HEK293 (cell line): ENCODE measurements around the gene TBX5.

Experiments used
- CTCF ChIA-PET: fragments of 350-600 bp; formaldehyde crosslinking; extraction: SDS; loops from one replicate; lab custom pipeline; 2021; ENCODE audit warnings: antibody characterized with exemption; lab: Yijun Ruan, JAX
- POLR2A ChIA-PET: fragments of 300-600 bp; formaldehyde crosslinking; extraction: SDS; loops from one replicate; lab custom pipeline; 2020; ENCODE audit warnings: antibody characterized with exemption, inconsistent platforms; lab: Yijun Ruan, JAX
- H3K27ac ChIP-seq: fragments of 200-500 bp; sonication (Bioruptor generic); 2 replicates; pipeline ENCODE4 v1.5.1; 2014; ENCODE audit warnings: low read depth, low read length, control low read depth, inconsistent platforms; ENCODE audit errors: extremely low read depth
- H3K36me3 ChIP-seq, 2 experiments: fragments of 200-500 bp in 1 of 2; sonication (Bioruptor generic) in 1 of 2; 1 replicate in 1 of 2; 2 replicates in 1 of 2; pipeline ENCODE4 v1.5.1; 2014 to 2017; ENCODE audit warnings: inconsistent platforms in 2 of 2, low read length in 2 of 2; ENCODE audit not compliant: control insufficient read depth in 2 of 2, insufficient read depth in 1 of 2
- H3K4me1 ChIP-seq: fragments of 200-500 bp; sonication (Bioruptor generic); 2 replicates; pipeline ENCODE4 v1.5.1; 2014; ENCODE audit warnings: mild to moderate bottlenecking, low read length, inconsistent platforms; ENCODE audit not compliant: control insufficient read depth, insufficient read depth
- H3K4me3 ChIP-seq: 2 replicates; pipeline ENCODE4 v1.5.1; 2011; ENCODE audit warnings: low read depth, mild to moderate bottlenecking, control low read depth, low read length, moderate library complexity
- H3K9me3 ChIP-seq: fragments of 200-500 bp; sonication (Bioruptor generic); 2 replicates; pipeline ENCODE4 v1.5.1; 2014; ENCODE audit warnings: low read depth, low read length, inconsistent platforms; ENCODE audit not compliant: control insufficient read depth, insufficient read depth
- GLIS1 ChIP-seq: fragments of 450-650 bp; formaldehyde crosslinking; IDR thresholded peaks from 2 replicates; pipeline ENCODE4 v1.5.1; 2016; ENCODE audit warnings: missing biosample characterization, missing genetic modification characterization
- OVOL3 ChIP-seq: fragments of 450-650 bp; formaldehyde crosslinking; IDR thresholded peaks from 2 replicates; pipeline ENCODE4 v1.5.1; 2016; ENCODE audit warnings: missing biosample characterization, missing genetic modification characterization
- SETDB1 ChIP-seq: IDR thresholded peaks from one replicate; pipeline ENCODE4 v1.6.1; 2017; ENCODE audit warnings: mild to moderate bottlenecking, low read length, moderate library complexity, mixed read lengths; ENCODE audit not compliant: insufficient read length
- ZBTB8A ChIP-seq: fragments of 450-650 bp; formaldehyde crosslinking; IDR thresholded peaks from 2 replicates; pipeline ENCODE4 v1.5.1; 2016; ENCODE audit warnings: missing biosample characterization, missing genetic modification characterization
- ZNF121 ChIP-seq: fragments of 450-650 bp; formaldehyde crosslinking; IDR thresholded peaks from 2 replicates; pipeline ENCODE4 v1.5.1; 2016; ENCODE audit warnings: missing biosample characterization, missing genetic modification characterization
- ZNF19 ChIP-seq: fragments of 450-650 bp; formaldehyde crosslinking; IDR thresholded peaks from 2 replicates; pipeline ENCODE4; 2016; ENCODE audit warnings: missing biosample characterization, missing genetic modification characterization, low read depth
- ZNF354C ChIP-seq: fragments of 450-650 bp; formaldehyde crosslinking; IDR thresholded peaks from 2 replicates; pipeline ENCODE4 v1.5.1; 2016; ENCODE audit warnings: missing biosample characterization, missing genetic modification characterization, low read depth, borderline replicate concordance
- ZNF37A ChIP-seq: fragments of 450-650 bp; IDR thresholded peaks from 2 replicates; pipeline ENCODE4 v1.5.1; 2018; ENCODE audit warnings: missing biosample characterization, missing genetic modification characterization
- ZNF391 ChIP-seq: fragments of 450-650 bp; formaldehyde crosslinking; IDR thresholded peaks from 2 replicates; pipeline ENCODE4 v1.5.1; 2016; ENCODE audit warnings: low read depth, missing biosample characterization, missing genetic modification characterization, borderline replicate concordance
- ZNF404 ChIP-seq: fragments of 450-650 bp; formaldehyde crosslinking; IDR thresholded peaks from 2 replicates; pipeline ENCODE4 v1.5.1; 2017; ENCODE audit warnings: missing biosample characterization, missing genetic modification characterization
- ZNF560 ChIP-seq: fragments of 450-650 bp; formaldehyde crosslinking; IDR thresholded peaks from 2 replicates; pipeline ENCODE4 v1.5.1; 2017; ENCODE audit warnings: missing biosample characterization, missing genetic modification characterization, borderline replicate concordance
- ZNF610 ChIP-seq: fragments of 450-650 bp; formaldehyde crosslinking; IDR thresholded peaks from 2 replicates; pipeline ENCODE4 v1.5.1; 2016; ENCODE audit warnings: missing biosample characterization, missing genetic modification characterization, borderline replicate concordance
- ZNF768 ChIP-seq: fragments of 450-650 bp; formaldehyde crosslinking; IDR thresholded peaks from 2 replicates; pipeline ENCODE4 v1.5.1; 2018; ENCODE audit warnings: missing biosample characterization, mild to moderate bottlenecking, missing genetic modification characterization
- ZSCAN30 ChIP-seq: fragments of 450-650 bp; IDR thresholded peaks from 2 replicates; pipeline ENCODE4 v1.5.1; 2018; ENCODE audit warnings: missing biosample characterization, mild to moderate bottlenecking, missing genetic modification characterization, moderate library complexity
- TF ChIP-seq, protein P1 (sequence below): fragments of 450-650 bp; formaldehyde crosslinking; IDR thresholded peaks from 2 replicates; pipeline ENCODE4 v1.5.1; 2016; ENCODE audit warnings: missing biosample characterization, missing genetic modification characterization
- TF ChIP-seq, protein P2 (sequence below): fragments of 450-650 bp; IDR thresholded peaks from 2 replicates; pipeline ENCODE4 v1.5.1; 2018; ENCODE audit warnings: missing biosample characterization, mild to moderate bottlenecking, missing genetic modification characterization
- TF ChIP-seq, protein P3 (sequence below): fragments of 450-650 bp; formaldehyde crosslinking; IDR thresholded peaks from 2 replicates; pipeline ENCODE4 v1.5.1; 2017; ENCODE audit warnings: missing biosample characterization, missing genetic modification characterization
- TF ChIP-seq, protein P4 (sequence below): fragments of 450-650 bp; formaldehyde crosslinking; IDR thresholded peaks from 2 replicates; pipeline ENCODE4 v1.5.1; 2016; ENCODE audit warnings: missing biosample characterization, missing genetic modification characterization
- TF ChIP-seq, protein P5 (sequence below): fragments of 450-650 bp; formaldehyde crosslinking; IDR thresholded peaks from 2 replicates; pipeline ENCODE4 v1.5.1; 2016; ENCODE audit warnings: missing biosample characterization, missing genetic modification characterization

TBX5 gene

DNA sequence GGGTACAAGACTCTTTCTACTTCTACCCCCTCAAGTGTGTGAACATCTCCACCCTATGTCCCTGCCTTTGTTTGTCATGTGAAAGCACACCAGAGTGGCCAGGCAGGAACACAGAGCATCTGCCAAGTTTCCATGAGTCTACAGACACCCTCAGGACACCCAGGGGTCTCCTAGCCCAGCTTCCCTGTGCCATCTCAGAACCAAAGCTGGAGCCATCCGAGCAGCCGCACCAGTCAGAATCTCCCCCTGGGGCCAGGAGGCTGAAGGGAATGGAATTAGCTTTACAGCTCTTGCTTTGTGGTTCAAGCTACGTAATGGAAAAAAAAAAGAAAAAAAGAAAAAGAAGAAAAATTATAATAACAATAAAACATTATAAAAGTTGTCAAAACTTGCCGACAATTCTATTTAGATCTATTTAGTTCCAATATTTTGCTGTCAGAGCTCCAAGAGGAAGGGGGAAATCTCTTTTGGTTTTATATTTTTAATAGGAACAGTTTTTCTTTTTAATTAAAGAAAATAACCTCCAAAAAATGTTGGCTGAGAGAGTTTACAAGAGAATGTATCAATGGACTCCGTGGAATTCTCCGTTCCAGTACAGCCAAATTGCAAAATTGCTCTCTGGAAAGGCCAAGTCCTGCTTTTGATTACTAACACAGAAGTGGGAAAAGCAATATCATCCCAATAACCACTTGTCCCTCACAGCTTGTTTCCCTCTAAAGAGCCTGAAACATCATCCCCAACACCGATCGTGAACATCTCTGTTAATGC is 37.1 kb downstream of the TBX5 start:
- H3K27ac ChIP-seq = no peak overlapping the region
- no peaks in the 10 kb centered on the region for H3K36me3 ChIP-seq
- H3K9me3 ChIP-seq = no peaks in the 10 kb centered on the region
- TF ChIP-seq ZNF391 (no peak), ZNF37A (no peak), GLIS1 (no peak), ZNF404 (tag by site-specific recombination) (no peak), ZNF560 (tag by site-specific recombination) (no peak), OVOL3 (tag by site-specific recombination) (no peak), ZSCAN30 (no peak), ZNF610 (tag by site-specific recombination) (no peak), ZNF19 (tag by site-specific recombination) (no peak), ZBTB8A (tag by site-specific recombination) (no peak), ZNF354C (tag by site-specific recombination) (no peak), ZNF768 (tag by site-specific recombination) (no peak), SETDB1 (no peak), ZNF121 (tag by site-specific recombination) (no peak)
- TF ChIP-seq, protein P1, sequence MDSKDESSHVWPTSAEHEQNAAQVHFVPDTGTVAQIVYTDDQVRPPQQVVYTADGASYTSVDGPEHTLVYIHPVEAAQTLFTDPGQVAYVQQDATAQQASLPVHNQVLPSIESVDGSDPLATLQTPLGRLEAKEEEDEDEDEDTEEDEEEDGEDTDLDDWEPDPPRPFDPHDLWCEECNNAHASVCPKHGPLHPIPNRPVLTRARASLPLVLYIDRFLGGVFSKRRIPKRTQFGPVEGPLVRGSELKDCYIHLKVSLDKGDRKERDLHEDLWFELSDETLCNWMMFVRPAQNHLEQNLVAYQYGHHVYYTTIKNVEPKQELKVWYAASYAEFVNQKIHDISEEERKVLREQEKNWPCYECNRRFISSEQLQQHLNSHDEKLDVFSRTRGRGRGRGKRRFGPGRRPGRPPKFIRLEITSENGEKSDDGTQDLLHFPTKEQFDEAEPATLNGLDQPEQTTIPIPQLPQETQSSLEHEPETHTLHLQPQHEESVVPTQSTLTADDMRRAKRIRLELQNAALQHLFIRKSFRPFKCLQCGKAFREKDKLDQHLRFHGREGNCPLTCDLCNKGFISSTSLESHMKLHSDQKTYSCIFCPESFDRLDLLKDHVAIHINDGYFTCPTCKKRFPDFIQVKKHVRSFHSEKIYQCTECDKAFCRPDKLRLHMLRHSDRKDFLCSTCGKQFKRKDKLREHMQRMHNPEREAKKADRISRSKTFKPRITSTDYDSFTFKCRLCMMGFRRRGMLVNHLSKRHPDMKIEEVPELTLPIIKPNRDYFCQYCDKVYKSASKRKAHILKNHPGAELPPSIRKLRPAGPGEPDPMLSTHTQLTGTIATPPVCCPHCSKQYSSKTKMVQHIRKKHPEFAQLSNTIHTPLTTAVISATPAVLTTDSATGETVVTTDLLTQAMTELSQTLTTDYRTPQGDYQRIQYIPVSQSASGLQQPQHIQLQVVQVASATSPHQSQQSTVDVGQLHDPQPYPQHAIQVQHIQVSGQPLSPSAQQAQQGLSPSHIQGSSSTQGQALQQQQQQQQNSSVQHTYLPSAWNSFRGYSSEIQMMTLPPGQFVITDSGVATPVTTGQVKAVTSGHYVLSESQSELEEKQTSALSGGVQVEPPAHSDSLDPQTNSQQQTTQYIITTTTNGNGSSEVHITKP (tag by site-specific recombination) = no peak
- TF ChIP-seq, protein P2, sequence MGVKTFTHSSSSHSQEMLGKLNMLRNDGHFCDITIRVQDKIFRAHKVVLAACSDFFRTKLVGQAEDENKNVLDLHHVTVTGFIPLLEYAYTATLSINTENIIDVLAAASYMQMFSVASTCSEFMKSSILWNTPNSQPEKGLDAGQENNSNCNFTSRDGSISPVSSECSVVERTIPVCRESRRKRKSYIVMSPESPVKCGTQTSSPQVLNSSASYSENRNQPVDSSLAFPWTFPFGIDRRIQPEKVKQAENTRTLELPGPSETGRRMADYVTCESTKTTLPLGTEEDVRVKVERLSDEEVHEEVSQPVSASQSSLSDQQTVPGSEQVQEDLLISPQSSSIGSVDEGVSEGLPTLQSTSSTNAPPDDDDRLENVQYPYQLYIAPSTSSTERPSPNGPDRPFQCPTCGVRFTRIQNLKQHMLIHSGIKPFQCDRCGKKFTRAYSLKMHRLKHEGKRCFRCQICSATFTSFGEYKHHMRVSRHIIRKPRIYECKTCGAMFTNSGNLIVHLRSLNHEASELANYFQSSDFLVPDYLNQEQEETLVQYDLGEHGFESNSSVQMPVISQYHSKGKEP (tag by site-specific recombination) = no peak
- TF ChIP-seq, protein P3, sequence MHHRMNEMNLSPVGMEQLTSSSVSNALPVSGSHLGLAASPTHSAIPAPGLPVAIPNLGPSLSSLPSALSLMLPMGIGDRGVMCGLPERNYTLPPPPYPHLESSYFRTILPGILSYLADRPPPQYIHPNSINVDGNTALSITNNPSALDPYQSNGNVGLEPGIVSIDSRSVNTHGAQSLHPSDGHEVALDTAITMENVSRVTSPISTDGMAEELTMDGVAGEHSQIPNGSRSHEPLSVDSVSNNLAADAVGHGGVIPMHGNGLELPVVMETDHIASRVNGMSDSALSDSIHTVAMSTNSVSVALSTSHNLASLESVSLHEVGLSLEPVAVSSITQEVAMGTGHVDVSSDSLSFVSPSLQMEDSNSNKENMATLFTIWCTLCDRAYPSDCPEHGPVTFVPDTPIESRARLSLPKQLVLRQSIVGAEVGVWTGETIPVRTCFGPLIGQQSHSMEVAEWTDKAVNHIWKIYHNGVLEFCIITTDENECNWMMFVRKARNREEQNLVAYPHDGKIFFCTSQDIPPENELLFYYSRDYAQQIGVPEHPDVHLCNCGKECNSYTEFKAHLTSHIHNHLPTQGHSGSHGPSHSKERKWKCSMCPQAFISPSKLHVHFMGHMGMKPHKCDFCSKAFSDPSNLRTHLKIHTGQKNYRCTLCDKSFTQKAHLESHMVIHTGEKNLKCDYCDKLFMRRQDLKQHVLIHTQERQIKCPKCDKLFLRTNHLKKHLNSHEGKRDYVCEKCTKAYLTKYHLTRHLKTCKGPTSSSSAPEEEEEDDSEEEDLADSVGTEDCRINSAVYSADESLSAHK = no peak
- TF ChIP-seq, protein P4, sequence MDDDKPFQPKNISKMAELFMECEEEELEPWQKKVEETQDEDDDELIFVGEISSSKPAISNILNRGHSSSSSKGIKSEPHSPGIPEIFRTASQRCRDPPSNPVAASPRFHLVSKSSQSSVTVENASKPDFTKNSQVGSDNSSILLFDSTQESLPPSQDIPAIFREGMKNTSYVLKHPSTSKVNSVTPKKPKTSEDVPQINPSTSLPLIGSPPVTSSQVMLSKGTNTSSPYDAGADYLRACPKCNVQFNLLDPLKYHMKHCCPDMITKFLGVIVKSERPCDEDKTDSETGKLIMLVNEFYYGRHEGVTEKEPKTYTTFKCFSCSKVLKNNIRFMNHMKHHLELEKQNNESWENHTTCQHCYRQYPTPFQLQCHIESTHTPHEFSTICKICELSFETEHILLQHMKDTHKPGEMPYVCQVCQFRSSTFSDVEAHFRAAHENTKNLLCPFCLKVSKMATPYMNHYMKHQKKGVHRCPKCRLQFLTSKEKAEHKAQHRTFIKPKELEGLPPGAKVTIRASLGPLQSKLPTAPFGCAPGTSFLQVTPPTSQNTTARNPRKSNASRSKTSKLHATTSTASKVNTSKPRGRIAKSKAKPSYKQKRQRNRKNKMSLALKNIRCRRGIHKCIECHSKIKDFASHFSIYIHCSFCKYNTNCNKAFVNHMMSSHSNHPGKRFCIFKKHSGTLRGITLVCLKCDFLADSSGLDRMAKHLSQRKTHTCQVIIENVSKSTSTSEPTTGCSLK (tag by site-specific recombination) = no peak
- TF ChIP-seq, protein P5, sequence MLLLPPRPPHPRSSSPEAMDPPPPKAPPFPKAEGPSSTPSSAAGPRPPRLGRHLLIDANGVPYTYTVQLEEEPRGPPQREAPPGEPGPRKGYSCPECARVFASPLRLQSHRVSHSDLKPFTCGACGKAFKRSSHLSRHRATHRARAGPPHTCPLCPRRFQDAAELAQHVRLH (tag by site-specific recombination) = no peak
- ChIA-PET CTCF (no interaction called here), POLR2A (interaction anchor here (0.6 to 0.7 kb wide), 2 partner anchors 8 to 14 kb away, joined by 3 to 4 read pairs; no protein-coding TSS in a partner anchor)
- H3K4me3 ChIP-seq = no peak overlapping the region
- H3K4me1 ChIP-seq = no peaks in the 10 kb centered on the region
